Upper lobe of right lung (tissue), 1 donor: ENCODE data around the gene CCDC38. TPM values are rescaled to one million over a fixed set of nuclear protein-coding genes. Genes with fewer than 3 reads are reported as not detected.
"Not testable (repeated sequence)": the region's sequence is repeated elsewhere in the genome, so short reads cannot be mapped to it uniquely, and the experiment has no call there.

Experiments
- ATAC-seq: fragments of 200-7000 bp; cut with Tn5 transposase; one replicate; pipeline ENCODE4 v1.9.1; 2020; ENCODE audit warnings: mild to moderate bottlenecking, moderate library complexity
- DNase-seq: peaks from one replicate; pipeline ENCODE4 v3.0.0-alpha.2; 2020
- H3K27ac ChIP-seq: fragments of 200-600 bp; one replicate; pipeline ENCODE4 v1.8.0; 2022
- H3K27me3 ChIP-seq: fragments of 200-600 bp; one replicate; pipeline ENCODE4 v1.8.0; 2022; ENCODE audit warnings: mild to moderate bottlenecking
- H3K36me3 ChIP-seq: fragments of 200-600 bp; one replicate; pipeline ENCODE4 v1.8.0; 2022
- H3K4me1 ChIP-seq: fragments of 200-600 bp; one replicate; pipeline ENCODE4 v1.8.0; 2022
- H3K4me3 ChIP-seq: fragments of 200-600 bp; one replicate; pipeline ENCODE4 v1.8.0; 2022; ENCODE audit warnings: mild to moderate bottlenecking
- H3K9me3 ChIP-seq: fragments of 200-600 bp; one replicate; pipeline ENCODE4 v1.8.0; 2022
- CTCF ChIP-seq: fragments of 200-600 bp; IDR thresholded peaks from one replicate; pipeline ENCODE4 v1.8.0; 2022; ENCODE audit warnings: antibody characterized with exemption
- intact Hi-C: fragments of 100-400 bp; cut with DNase I; formaldehyde crosslinking; loops from one replicate; pipeline ENCODE4 v1.11.0; 2022
- total RNA-seq: library from RNA; stranded (reverse); fragmentation: NEBNext Ultra II Directional; extraction: Animal tissue kit (Norgen Biotek cat#: 25700); gene quantifications from one replicate; pipeline ENCODE4 v1.2.1, GENCODE V29; 2021
- donor health status: DM: no; HTN: yes; CAD: no; lungs with severe emphysema.

CCDC38 gene
- total RNA-seq, 1 donor from 2014 or later, result not detected

GRCh38 chr12:95857156-95857555 lies 85.3 kb downstream of the CCDC38 start:
- no peak for DNase-seq
- Histone ChIP-seq H3K36me3 (peaks cover 10% of the 10 kb centered on the region), H3K4me3 (no peak overlapping the region), H3K9me3 (no peaks in the 10 kb centered on the region), H3K27ac (no peak overlapping the region), H3K4me1 (peaks cover 16% of the 10 kb centered on the region), H3K27me3 (no peaks in the 10 kb centered on the region)
- no peak for ATAC-seq
- TF ChIP-seq CTCF, result no peak
- intact Hi-C loops, result no loop called here

GRCh38 chr12:95852133-95852532 lies 90.3 kb downstream of the CCDC38 start:
- no peaks in the 10 kb centered on the region for H3K9me3 ChIP-seq
- TF ChIP-seq CTCF, result no peak
- H3K4me3 ChIP-seq, result no peak overlapping the region
- H3K4me1 ChIP-seq, result no peaks in the 10 kb centered on the region
- H3K36me3 ChIP-seq, result no peaks in the 10 kb centered on the region
- ATAC-seq, result peak; percentile 8
- no peaks in the 10 kb centered on the region for H3K27me3 ChIP-seq
- no peak overlapping the region for H3K27ac ChIP-seq
- no peak for DNase-seq
- intact Hi-C loops, result no loop called here

- Histone ChIP-seq H3K36me3 (no peaks in the 10 kb centered on the region), H3K4me3 (no peak overlapping the region), H3K9me3 (no peaks in the 10 kb centered on the region), H3K4me1 (no peaks in the 10 kb centered on the region), H3K27me3 (no peaks in the 10 kb centered on the region), H3K27ac (no peak overlapping the region)
- no peak for ATAC-seq
- DNase-seq, result no peak
- intact Hi-C loops, result no loop called here
- no peak for TF ChIP-seq CTCF
Observed at GRCh38 chr12:95851606-95852005, 90.8 kb downstream of the CCDC38 start.

- intact Hi-C loops, result no loop called here
- DNase-seq, result no peak
Observed at GRCh38 chr12:95848575-95849388, 93.6 kb downstream of the CCDC38 start.

GRCh38 chr12:95842426-95842825 lies 100.0 kb downstream of the CCDC38 start:
- H3K36me3 ChIP-seq, H3K9me3 ChIP-seq, intact Hi-C loops, H3K27me3 ChIP-seq, H3K4me3 ChIP-seq, DNase-seq, ATAC-seq, H3K4me1 ChIP-seq, H3K27ac ChIP-seq: not testable (repeated sequence)

More at GRCh38 chr12:95848575-95849388, 93.6 kb downstream of the CCDC38 start:
- H3K27ac ChIP-seq, result peak overlapping the region; percentile 76
- ATAC-seq, result peak; percentile 81
- peak overlapping the region; percentile 14 for H3K4me3 ChIP-seq
- no peaks in the 10 kb centered on the region for H3K4me1 ChIP-seq
- peak; percentile 31 for TF ChIP-seq CTCF
- no peaks in the 10 kb centered on the region for H3K9me3 ChIP-seq
- H3K36me3 ChIP-seq, result no peaks in the 10 kb centered on the region
- H3K27me3 ChIP-seq, result no peaks in the 10 kb centered on the region

GRCh38 chr12:95838125-95838524 lies 104.3 kb downstream of the CCDC38 start:
- intact Hi-C loops, result no loop called here
- no peak for DNase-seq
- Histone ChIP-seq H3K36me3 (no peaks in the 10 kb centered on the region), H3K4me1 (peaks cover 4% of the 10 kb centered on the region), H3K9me3 (no peaks in the 10 kb centered on the region), H3K27ac (no peak overlapping the region), H3K27me3 (no peaks in the 10 kb centered on the region), H3K4me3 (no peak overlapping the region)
- ATAC-seq, result peak; percentile 55
- no peak for TF ChIP-seq CTCF
